Breast epithelium (tissue), 3 donors: Measurements from ENCODE around the gene ECHS1.

Experiments
- POLR2A ChIP-seq: fragments of 450-650 bp; IDR thresholded peaks from one replicate; pipeline ENCODE4 v1.6.1; 2016; ENCODE audit warnings: antibody characterized with exemption, mild to moderate bottlenecking, moderate library complexity
- POLR2AphosphoS5 ChIP-seq, 3 donors: sonication (generic); formaldehyde crosslinking; IDR thresholded peaks; one replicate each; pipeline ENCODE4 v1.6.1; 2017; ENCODE audit warnings: antibody characterized with exemption in 3 of 3
- TF ChIP-seq, protein P1 (sequence below), 3 donors: fragments of 450-650 bp; IDR thresholded peaks; one replicate each; pipeline ENCODE4 v1.5.1; 2016 to 2017; ENCODE audit warnings: antibody characterized with exemption in 3 of 3, mild to moderate bottlenecking in 3 of 3, moderate library complexity in 3 of 3

DNA sequence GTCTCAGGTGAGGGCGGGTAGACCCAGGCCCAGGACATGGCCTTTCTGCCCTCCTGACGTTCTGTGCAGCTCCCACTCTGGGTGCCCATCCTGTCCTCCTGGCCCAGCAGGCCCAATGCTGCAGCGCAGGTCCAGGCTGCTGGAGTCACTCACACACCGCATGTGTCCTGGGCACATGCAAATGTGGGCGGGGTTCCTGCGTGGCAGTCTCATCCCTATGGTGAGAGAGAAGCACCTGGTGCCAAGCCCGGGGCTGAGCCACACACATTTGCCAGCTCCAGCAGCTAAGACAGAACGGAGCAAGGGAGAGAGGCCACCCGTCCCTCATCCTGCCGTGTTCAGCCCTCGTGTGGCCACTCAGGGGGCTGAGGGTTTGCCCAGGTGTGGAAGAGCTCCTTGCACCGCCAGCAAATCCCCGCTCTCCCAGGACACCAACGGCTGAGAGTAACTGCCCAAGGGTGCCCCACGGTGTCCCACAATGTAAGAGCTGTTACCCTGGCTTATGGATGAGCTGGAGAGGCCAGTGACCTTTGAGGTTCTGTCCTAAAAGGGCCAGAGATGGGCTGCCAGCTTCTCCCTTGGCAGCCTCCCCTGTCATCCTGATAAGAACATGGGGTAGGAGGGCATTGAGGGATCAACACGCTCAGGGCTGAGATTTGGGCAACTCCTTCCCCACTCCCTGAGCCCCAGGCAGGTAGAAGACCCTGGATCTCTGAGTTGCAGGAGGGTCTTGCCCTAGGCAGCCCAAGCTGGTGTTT is 19.8 kb downstream of the ECHS1 start:
- TF ChIP-seq POLR2A (no peak), POLR2AphosphoS5 (IDR thresholded peaks at IDR 0.05) (no peak)
- TF ChIP-seq, protein P1, sequence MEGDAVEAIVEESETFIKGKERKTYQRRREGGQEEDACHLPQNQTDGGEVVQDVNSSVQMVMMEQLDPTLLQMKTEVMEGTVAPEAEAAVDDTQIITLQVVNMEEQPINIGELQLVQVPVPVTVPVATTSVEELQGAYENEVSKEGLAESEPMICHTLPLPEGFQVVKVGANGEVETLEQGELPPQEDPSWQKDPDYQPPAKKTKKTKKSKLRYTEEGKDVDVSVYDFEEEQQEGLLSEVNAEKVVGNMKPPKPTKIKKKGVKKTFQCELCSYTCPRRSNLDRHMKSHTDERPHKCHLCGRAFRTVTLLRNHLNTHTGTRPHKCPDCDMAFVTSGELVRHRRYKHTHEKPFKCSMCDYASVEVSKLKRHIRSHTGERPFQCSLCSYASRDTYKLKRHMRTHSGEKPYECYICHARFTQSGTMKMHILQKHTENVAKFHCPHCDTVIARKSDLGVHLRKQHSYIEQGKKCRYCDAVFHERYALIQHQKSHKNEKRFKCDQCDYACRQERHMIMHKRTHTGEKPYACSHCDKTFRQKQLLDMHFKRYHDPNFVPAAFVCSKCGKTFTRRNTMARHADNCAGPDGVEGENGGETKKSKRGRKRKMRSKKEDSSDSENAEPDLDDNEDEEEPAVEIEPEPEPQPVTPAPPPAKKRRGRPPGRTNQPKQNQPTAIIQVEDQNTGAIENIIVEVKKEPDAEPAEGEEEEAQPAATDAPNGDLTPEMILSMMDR (IDR thresholded peaks at IDR 0.05), result no peak
